ENCODE data around the gene SCARB1.

SCARB1 gene

GRCh38 chr12:124780752-124781685 is 82.6 kb downstream of the SCARB1 start:
- Histone ChIP-seq H3K9me3 (ENCODE audit: low read length) (no peaks in the 10 kb centered on the region), H3K36me3 (ENCODE audit: insufficient read depth, low read length) (no peaks in the 10 kb centered on the region), H3K4me3 (ENCODE audit: low read depth in 1 of 2, low read length in 2 of 2) (no peak overlapping the region), H3K27ac (ENCODE audit: low read depth, low read length) (no peak overlapping the region), H3K27me3 (ENCODE audit: control insufficient read depth in 1 of 2, insufficient read depth in 2 of 2, low read length in 2 of 2) (no peaks in the 10 kb centered on the region), H3K4me1 (ENCODE audit: insufficient read depth, low read length) (no peaks in the 10 kb centered on the region), H3K9ac (ENCODE audit: low read length) (no peak overlapping the region)

- Histone ChIP-seq H3K4me3 (ENCODE audit: low read depth in 1 of 2, low read length in 2 of 2) (no peak overlapping the region), H3K27me3 (ENCODE audit: control insufficient read depth in 1 of 2, insufficient read depth in 2 of 2, low read length in 2 of 2) (no peaks in the 10 kb centered on the region), H3K4me1 (ENCODE audit: insufficient read depth, low read length) (no peaks in the 10 kb centered on the region), H3K36me3 (ENCODE audit: insufficient read depth, low read length) (no peaks in the 10 kb centered on the region), H3K27ac (ENCODE audit: low read depth, low read length) (no peak overlapping the region), H3K9me3 (ENCODE audit: low read length) (no peaks in the 10 kb centered on the region), H3K9ac (ENCODE audit: low read length) (no peak overlapping the region)
Measured at GRCh38 chr12:124780336-124780735, 83.3 kb downstream of the SCARB1 start.

GRCh38 chr12:124779161-124780141 is 84.2 kb downstream of the SCARB1 start:
- H3K9me3 ChIP-seq (ENCODE audit: low read length) = no peaks in the 10 kb centered on the region
- H3K4me1 ChIP-seq (ENCODE audit: insufficient read depth, low read length) = peaks cover 4% of the 10 kb centered on the region
- no peak overlapping the region for H3K4me3 ChIP-seq (ENCODE audit: low read depth in 1 of 2, low read length in 2 of 2)
- no peaks in the 10 kb centered on the region for H3K27me3 ChIP-seq (ENCODE audit: control insufficient read depth in 1 of 2, insufficient read depth in 2 of 2, low read length in 2 of 2)
- H3K36me3 ChIP-seq (ENCODE audit: insufficient read depth, low read length) = no peaks in the 10 kb centered on the region
- no peak overlapping the region for H3K9ac ChIP-seq (ENCODE audit: low read length)
- H3K27ac ChIP-seq (ENCODE audit: low read depth, low read length) = no peak overlapping the region

- H3K27ac ChIP-seq (ENCODE audit: low read depth, low read length) = no peak overlapping the region
- H3K9ac ChIP-seq (ENCODE audit: low read length) = no peak overlapping the region
- no peaks in the 10 kb centered on the region for H3K36me3 ChIP-seq (ENCODE audit: insufficient read depth, low read length)
- H3K4me3 ChIP-seq (ENCODE audit: low read depth in 1 of 2, low read length in 2 of 2) = no peak overlapping the region
- H3K4me1 ChIP-seq (ENCODE audit: insufficient read depth, low read length) = peaks cover 10% of the 10 kb centered on the region
- H3K27me3 ChIP-seq (ENCODE audit: control insufficient read depth in 1 of 2, insufficient read depth in 2 of 2, low read length in 2 of 2) = no peaks in the 10 kb centered on the region
- no peaks in the 10 kb centered on the region for H3K9me3 ChIP-seq (ENCODE audit: low read length)
Measured at GRCh38 chr12:124778411-124778810, 85.3 kb downstream of the SCARB1 start.

- Histone ChIP-seq H3K4me1 (ENCODE audit: insufficient read depth, low read length) (peaks cover 10% of the 10 kb centered on the region), H3K27me3 (ENCODE audit: control insufficient read depth in 1 of 2, insufficient read depth in 2 of 2, low read length in 2 of 2) (no peaks in the 10 kb centered on the region), H3K36me3 (ENCODE audit: insufficient read depth, low read length) (no peaks in the 10 kb centered on the region), H3K4me3 (ENCODE audit: low read depth in 1 of 2, low read length in 2 of 2) (no peak overlapping the region), H3K9ac (ENCODE audit: low read length) (no peak overlapping the region), H3K27ac (ENCODE audit: low read depth, low read length) (no peak overlapping the region), H3K9me3 (ENCODE audit: low read length) (no peaks in the 10 kb centered on the region)
Measured at GRCh38 chr12:124777399-124778372, 86.0 kb downstream of the SCARB1 start.

- H3K9ac ChIP-seq (ENCODE audit: low read length) = no peak overlapping the region
- no peak overlapping the region for H3K27ac ChIP-seq (ENCODE audit: low read depth, low read length)
- no peaks in the 10 kb centered on the region for H3K9me3 ChIP-seq (ENCODE audit: low read length)
- H3K4me3 ChIP-seq (ENCODE audit: low read depth in 1 of 2, low read length in 2 of 2) = no peak overlapping the region
- no peaks in the 10 kb centered on the region for H3K27me3 ChIP-seq (ENCODE audit: control insufficient read depth in 1 of 2, insufficient read depth in 2 of 2, low read length in 2 of 2)
- peaks cover 19% of the 10 kb centered on the region for H3K4me1 ChIP-seq (ENCODE audit: insufficient read depth, low read length)
- no peaks in the 10 kb centered on the region for H3K36me3 ChIP-seq (ENCODE audit: insufficient read depth, low read length)
Measured at GRCh38 chr12:124776125-124776513, 87.5 kb downstream of the SCARB1 start.

- Histone ChIP-seq H3K27me3 (ENCODE audit: control insufficient read depth in 1 of 2, insufficient read depth in 2 of 2, low read length in 2 of 2) (no peaks in the 10 kb centered on the region), H3K36me3 (ENCODE audit: insufficient read depth, low read length) (no peaks in the 10 kb centered on the region), H3K4me1 (ENCODE audit: insufficient read depth, low read length) (peaks cover 19% of the 10 kb centered on the region), H3K27ac (ENCODE audit: low read depth, low read length) (no peak overlapping the region), H3K9ac (ENCODE audit: low read length) (no peak overlapping the region), H3K4me3 (ENCODE audit: low read depth in 1 of 2, low read length in 2 of 2) (peak overlapping the region in 1 of 2 donors; percentile 24), H3K9me3 (ENCODE audit: low read length) (no peaks in the 10 kb centered on the region)
Measured at GRCh38 chr12:124774462-124775167, 89.0 kb downstream of the SCARB1 start.

GRCh38 chr12:124774054-124774461 is 89.6 kb downstream of the SCARB1 start:
- peaks cover 19% of the 10 kb centered on the region for H3K4me1 ChIP-seq (ENCODE audit: insufficient read depth, low read length)
- peak overlapping the region in 1 of 2 donors; percentile 24 for H3K4me3 ChIP-seq (ENCODE audit: low read depth in 1 of 2, low read length in 2 of 2)
- H3K36me3 ChIP-seq (ENCODE audit: insufficient read depth, low read length) = no peaks in the 10 kb centered on the region
- no peak overlapping the region for H3K27ac ChIP-seq (ENCODE audit: low read depth, low read length)
- H3K9me3 ChIP-seq (ENCODE audit: low read length) = no peaks in the 10 kb centered on the region
- H3K27me3 ChIP-seq (ENCODE audit: control insufficient read depth in 1 of 2, insufficient read depth in 2 of 2, low read length in 2 of 2) = no peaks in the 10 kb centered on the region
- no peak overlapping the region for H3K9ac ChIP-seq (ENCODE audit: low read length)

- H3K36me3 ChIP-seq (ENCODE audit: insufficient read depth, low read length) = no peaks in the 10 kb centered on the region
- H3K4me3 ChIP-seq (ENCODE audit: low read depth in 1 of 2, low read length in 2 of 2) = no peak overlapping the region
- H3K9ac ChIP-seq (ENCODE audit: low read length) = no peak overlapping the region
- H3K27me3 ChIP-seq (ENCODE audit: control insufficient read depth in 1 of 2, insufficient read depth in 2 of 2, low read length in 2 of 2) = no peaks in the 10 kb centered on the region
- no peaks in the 10 kb centered on the region for H3K9me3 ChIP-seq (ENCODE audit: low read length)
- H3K27ac ChIP-seq (ENCODE audit: low read depth, low read length) = no peak overlapping the region
- peaks cover 19% of the 10 kb centered on the region for H3K4me1 ChIP-seq (ENCODE audit: insufficient read depth, low read length)
Measured at GRCh38 chr12:124772289-124773170, 91.1 kb downstream of the SCARB1 start.

Data from muscle layer of colon (tissue), 2 donors.